Nephron progenitor cell (in vitro differentiated cells): Measurements from ENCODE around the gene TMOD1.

Source experiments
- DNase-seq: peaks from one replicate; pipeline ENCODE4 v3.0.0; 2021
- H3K27ac Mint-ChIP-seq: 2 replicates; pipeline ENCODE4 v1.8.0; 2021; ENCODE audit warnings: mild to moderate bottlenecking, moderate library complexity, mixed read lengths
- H3K27me3 Mint-ChIP-seq: 2 replicates; pipeline ENCODE4 v1.8.0; 2021; ENCODE audit warnings: mild to moderate bottlenecking, low read depth, mixed read lengths; ENCODE audit not compliant: poor library complexity
- H3K36me3 Mint-ChIP-seq: 2 replicates; pipeline ENCODE4 v1.8.0; 2021; ENCODE audit warnings: low read depth, mixed read lengths
- H3K4me1 Mint-ChIP-seq: 2 replicates; pipeline ENCODE4 v1.8.0; 2021; ENCODE audit warnings: mixed read lengths
- H3K4me3 Mint-ChIP-seq: 2 replicates; pipeline ENCODE4 v1.8.0; 2021; ENCODE audit warnings: mild to moderate bottlenecking, moderate library complexity, mixed read lengths
- H3K9me3 Mint-ChIP-seq: 2 replicates; pipeline ENCODE4 v1.8.0; 2021; ENCODE audit warnings: mild to moderate bottlenecking, moderate library complexity, mixed read lengths
- CTCF ChIP-seq: fragments of 200-600 bp; sonication (generic); IDR thresholded peaks from 2 replicates; pipeline ENCODE4 v1.5.0; 2021; ENCODE audit warnings: antibody characterized with exemption

Gene TMOD1

GRCh38 chr9:97516111-97516510 lies 14.6 kb downstream of the TMOD1 start:
- H3K4me3 Mint-ChIP-seq = no peak overlapping the region
- peak overlapping the region; percentile 43 for H3K27ac Mint-ChIP-seq

GRCh38 chr9:97517331-97518089 lies 16.0 kb downstream of the TMOD1 start:
- H3K27ac Mint-ChIP-seq = no peak overlapping the region

More at GRCh38 chr9:97516111-97516510, 14.6 kb downstream of the TMOD1 start:
- peaks cover 73% of the 10 kb centered on the region for H3K4me1 Mint-ChIP-seq
- no peak for TF ChIP-seq CTCF
- no peaks in the 10 kb centered on the region for H3K36me3 Mint-ChIP-seq
- peaks cover 24% of the 10 kb centered on the region for H3K27me3 Mint-ChIP-seq
- no peak for DNase-seq
- H3K9me3 Mint-ChIP-seq = no peaks in the 10 kb centered on the region

GRCh38 chr9:97518166-97518908 lies 16.9 kb downstream of the TMOD1 start:
- no peak for DNase-seq
- H3K4me3 Mint-ChIP-seq = no peak overlapping the region
- no peaks in the 10 kb centered on the region for H3K9me3 Mint-ChIP-seq
- H3K4me1 Mint-ChIP-seq = peaks cover 57% of the 10 kb centered on the region
- peak overlapping the region; percentile 85 for H3K27ac Mint-ChIP-seq
- no peaks in the 10 kb centered on the region for H3K36me3 Mint-ChIP-seq
- TF ChIP-seq CTCF = no peak
- H3K27me3 Mint-ChIP-seq = peaks cover 23% of the 10 kb centered on the region

More at GRCh38 chr9:97517331-97518089, 16.0 kb downstream of the TMOD1 start:
- Mint-ChIP-seq H3K36me3 (no peaks in the 10 kb centered on the region), H3K4me3 (no peak overlapping the region), H3K9me3 (no peaks in the 10 kb centered on the region), H3K27me3 (peaks cover 24% of the 10 kb centered on the region), H3K4me1 (peaks cover 65% of the 10 kb centered on the region)
- no peak for TF ChIP-seq CTCF
- DNase-seq = no peak

GRCh38 chr9:97518909-97519307 lies 17.4 kb downstream of the TMOD1 start:
- no peak overlapping the region for H3K4me3 Mint-ChIP-seq
- H3K4me1 Mint-ChIP-seq = peaks cover 54% of the 10 kb centered on the region
- peaks cover 28% of the 10 kb centered on the region for H3K27me3 Mint-ChIP-seq
- H3K27ac Mint-ChIP-seq = peak overlapping the region; percentile 85
- no peaks in the 10 kb centered on the region for H3K9me3 Mint-ChIP-seq
- no peak for TF ChIP-seq CTCF
- peak; percentile 29 for DNase-seq
- no peaks in the 10 kb centered on the region for H3K36me3 Mint-ChIP-seq

GRCh38 chr9:97519441-97519970 lies 18.0 kb downstream of the TMOD1 start:
- no peaks in the 10 kb centered on the region for H3K36me3 Mint-ChIP-seq
- no peak for TF ChIP-seq CTCF
- no peak for DNase-seq
- no peak overlapping the region for H3K27ac Mint-ChIP-seq
- peaks cover 54% of the 10 kb centered on the region for H3K4me1 Mint-ChIP-seq
- H3K4me3 Mint-ChIP-seq = no peak overlapping the region
- peaks cover 34% of the 10 kb centered on the region for H3K27me3 Mint-ChIP-seq
- no peaks in the 10 kb centered on the region for H3K9me3 Mint-ChIP-seq
